Mesothelial cell of epicardium (in vitro differentiated cells): ENCODE results near the gene IGSF9. TPM values are rescaled to one million over a fixed set of nuclear protein-coding genes. Genes with fewer than 3 reads are reported as not detected.

Experiments used
- DNase-seq, 2 experiments: peaks; one replicate each; pipeline ENCODE4 v3.0.0; 2021; ENCODE audit warnings: low spot score in 2 of 2; ENCODE audit not compliant: unreplicated experiment in 2 of 2
- H3K27ac Mint-ChIP-seq: 2 replicates; pipeline ENCODE4 v1.8.0; 2021; ENCODE audit warnings: mixed read lengths
- H3K27me3 Mint-ChIP-seq: 2 replicates; pipeline ENCODE4 v1.8.0; 2021; ENCODE audit warnings: low read depth, mixed read lengths
- H3K36me3 Mint-ChIP-seq: 2 replicates; pipeline ENCODE4 v1.8.0; 2021; ENCODE audit warnings: mixed read lengths
- H3K4me1 Mint-ChIP-seq: 2 replicates; pipeline ENCODE4 v1.8.0; 2021; ENCODE audit warnings: mixed read lengths
- H3K4me3 Mint-ChIP-seq: 2 replicates; pipeline ENCODE4 v1.8.0; 2021; ENCODE audit warnings: mild to moderate bottlenecking, moderate library complexity, mixed read lengths
- H3K9me3 Mint-ChIP-seq: 2 replicates; pipeline ENCODE4 v1.8.0; 2021; ENCODE audit warnings: mixed read lengths
- CTCF ChIP-seq: fragments of 200-600 bp; sonication (generic); IDR thresholded peaks from one replicate; pipeline ENCODE4 v1.5.0; 2021; ENCODE audit warnings: antibody characterized with exemption; ENCODE audit not compliant: unreplicated experiment
- total RNA-seq: library from RNA; stranded (reverse); gene quantifications from 3 replicates; pipeline ENCODE4 v1.2.1, GENCODE V29; 2021

The IGSF9 gene
- total RNA-seq, 1 donor from 2014 or later = 76.9 TPM

DNA sequence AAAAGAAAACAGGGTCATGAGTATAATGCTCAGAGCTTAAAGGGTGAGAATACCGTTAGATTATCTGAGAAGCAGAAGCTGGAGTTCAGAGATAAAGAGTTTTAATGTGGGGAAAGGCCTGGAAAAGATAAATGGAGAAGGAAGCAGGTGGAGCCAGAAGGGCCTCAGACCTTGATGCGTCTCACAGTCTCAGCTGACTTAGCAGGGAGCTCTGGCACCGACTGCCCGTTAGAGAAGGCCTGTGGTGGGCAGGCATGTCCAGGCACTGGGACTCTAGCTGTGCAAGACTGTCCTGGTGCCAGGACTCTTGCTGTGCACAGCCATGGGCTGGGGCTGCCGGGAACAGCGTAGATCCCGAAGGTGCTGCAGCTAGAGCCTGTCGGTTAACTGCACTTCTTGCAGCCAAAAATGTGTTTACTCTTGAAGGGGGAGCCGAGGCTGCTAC is 12.4 kb upstream of the IGSF9 start:
- Mint-ChIP-seq H3K27ac (no peak overlapping the region), H3K9me3 (no peaks in the 10 kb centered on the region), H3K4me1 (peaks cover 31% of the 10 kb centered on the region), H3K4me3 (no peak overlapping the region), H3K36me3 (no peaks in the 10 kb centered on the region), H3K27me3 (peaks cover 11% of the 10 kb centered on the region)
- TF ChIP-seq CTCF = no peak
- DNase-seq = no peak

DNA sequence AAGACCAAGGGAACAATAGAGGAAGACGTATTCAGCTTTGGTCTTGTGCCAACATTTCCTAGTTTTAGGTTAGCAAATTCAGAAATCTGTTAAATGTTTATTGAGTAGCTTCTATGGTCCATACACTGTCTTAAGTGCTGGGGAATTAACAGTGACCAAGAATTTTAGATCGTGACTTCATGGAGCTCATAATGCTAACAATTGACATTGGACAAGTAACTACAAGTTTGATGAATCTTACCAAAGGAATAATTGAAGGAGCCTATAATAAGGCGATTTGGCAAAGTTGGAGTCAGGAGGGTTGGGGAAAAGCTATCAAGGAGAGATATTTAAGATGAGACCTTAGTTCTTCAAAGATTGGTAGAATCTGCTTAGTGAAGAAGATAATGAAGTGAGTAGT is 10.0 kb upstream of the IGSF9 start:
- Mint-ChIP-seq H3K27me3 (peaks cover 17% of the 10 kb centered on the region), H3K36me3 (no peaks in the 10 kb centered on the region), H3K27ac (no peak overlapping the region), H3K9me3 (no peaks in the 10 kb centered on the region), H3K4me3 (no peak overlapping the region), H3K4me1 (peaks cover 27% of the 10 kb centered on the region)
- no peak for TF ChIP-seq CTCF
- no peak for DNase-seq

GRCh38 chr1:159953536-159954515 is 8.4 kb upstream of the IGSF9 start, which contains the start of gene SLAMF9:
Gene SLAMF9 (minus strand): TSS chr1:159954237. CDS start chr1:159954137, 100 bp downstream.
- no peak within 1 kb of the TSS for H3K27ac Mint-ChIP-seq
- H3K27me3 Mint-ChIP-seq = peaks cover 17% of the 10 kb centered on the region
- H3K4me3 Mint-ChIP-seq = no peak within 1 kb of the TSS
- H3K9me3 Mint-ChIP-seq = no peaks in the 10 kb centered on the region
- DNase-seq = no peak
- no peak for TF ChIP-seq CTCF
- H3K4me1 Mint-ChIP-seq = peaks cover 28% of the 10 kb centered on the region
- H3K36me3 Mint-ChIP-seq = no peaks in the 10 kb centered on the region

- no peak for TF ChIP-seq CTCF
- H3K9me3 Mint-ChIP-seq = no peaks in the 10 kb centered on the region
- DNase-seq = no peak
- H3K27me3 Mint-ChIP-seq = peaks cover 20% of the 10 kb centered on the region
- peaks cover 33% of the 10 kb centered on the region for H3K4me1 Mint-ChIP-seq
- no peak overlapping the region for H3K27ac Mint-ChIP-seq
- H3K36me3 Mint-ChIP-seq = no peaks in the 10 kb centered on the region
- H3K4me3 Mint-ChIP-seq = no peak overlapping the region
Measured at GRCh38 chr1:159952932-159953331, 7.5 kb upstream of the IGSF9 start.

DNA sequence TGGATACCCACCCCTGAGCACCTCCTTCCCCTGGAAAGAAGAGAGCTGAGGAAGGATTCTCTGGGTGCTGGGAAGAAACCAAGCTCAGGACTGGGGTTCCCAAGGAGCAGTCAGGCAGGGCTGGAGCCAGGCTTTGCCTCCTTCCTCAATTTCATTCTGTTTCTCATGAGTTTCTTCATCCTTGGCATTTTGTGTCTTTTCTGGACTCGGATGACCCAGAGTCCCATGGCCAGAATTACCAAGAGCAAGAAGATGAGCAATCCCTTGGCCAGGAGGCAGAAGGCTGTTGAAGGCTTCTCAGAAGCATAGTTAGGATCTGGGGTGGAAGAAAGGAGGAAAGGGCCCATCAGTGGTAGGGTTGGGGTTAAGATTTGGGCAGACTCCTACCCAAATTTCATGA is 6.1 kb upstream of the IGSF9 start:
- no peak for TF ChIP-seq CTCF
- no peaks in the 10 kb centered on the region for H3K36me3 Mint-ChIP-seq
- H3K4me3 Mint-ChIP-seq = no peak overlapping the region
- H3K27ac Mint-ChIP-seq = no peak overlapping the region
- no peaks in the 10 kb centered on the region for H3K9me3 Mint-ChIP-seq
- peaks cover 20% of the 10 kb centered on the region for H3K27me3 Mint-ChIP-seq
- peaks cover 39% of the 10 kb centered on the region for H3K4me1 Mint-ChIP-seq
- no peak for DNase-seq
